ENCODE data around the gene ENHO. TPM values are rescaled to one million over a fixed set of nuclear protein-coding genes. Genes with fewer than 3 reads are reported as not detected.

The ENHO gene
- polyA plus RNA-seq, 3 donors = 2.3 to 3.2 (median 2.7) TPM

- DNase-seq = no peak
Observed at GRCh38 chr9:34568133-34568532, 45.3 kb upstream of the ENHO start.

GRCh38 chr9:34566972-34567371, 44.2 kb upstream of the ENHO start:
- Mint-ChIP-seq H3K27me3 (ENCODE audit: low read depth in 3 of 3) (peaks cover 18 to 23% (median 22%) of the 10 kb centered on the region in 3 donors), H3K36me3 (no peaks in the 10 kb centered on the region), H3K27ac (no peak overlapping the region), H3K9me3 (peaks cover 0 to 8% (median 3%) of the 10 kb centered on the region in 7 donors), H3K4me3 (no peak overlapping the region), H3K4me1 (no peaks in the 10 kb centered on the region)
- TF ChIP-seq CTCF (IDR thresholded peaks at IDR 0.05) = no peak
- DNase-seq = no peak
- Histone ChIP-seq H3K36me3 (replicated peaks in 1 of 2; ENCODE audit: control insufficient read depth in 1 of 2, insufficient read depth in 2 of 2, low read length in 2 of 2) (no peaks in the 10 kb centered on the region), H3K4me3 (replicated peaks in 1 of 3; ENCODE audit: low read depth in 2 of 3, low read length in 3 of 3) (no peak overlapping the region), H3K27me3 (ENCODE audit: control insufficient read depth in 2 of 2, insufficient read depth in 2 of 2, low read length in 2 of 2) (peaks cover 0 to 2% of the 10 kb centered on the region in 2 donors), H3K79me2 (ENCODE audit: insufficient read depth, low read length) (no peaks in the 10 kb centered on the region), H4K20me1 (ENCODE audit: insufficient read depth, low read length) (no peaks in the 10 kb centered on the region), H3K9me3 (replicated peaks in 1 of 2; ENCODE audit: control insufficient read depth in 1 of 2, insufficient read depth in 1 of 2, low read length in 2 of 2) (peaks cover 0 to 6% of the 10 kb centered on the region in 2 donors), H2AFZ (ENCODE audit: insufficient read depth, low read depth, low read length, poor library complexity, severe bottlenecking) (no peak overlapping the region), H3K4me2 (replicated peaks; ENCODE audit: extremely low read depth, low read length, poor library complexity, severe bottlenecking) (no peak overlapping the region), H3K27ac (ENCODE audit: low read depth in 1 of 2, low read length in 2 of 2) (no peak overlapping the region), H3K9ac (ENCODE audit: insufficient read depth, low read length, poor library complexity, severe bottlenecking) (no peak overlapping the region), H3K4me1 (ENCODE audit: control insufficient read depth in 1 of 2, insufficient read depth in 2 of 2, low read length in 2 of 2) (no peaks in the 10 kb centered on the region)
- intact Hi-C loops (cut with micrococcal nuclease) = no loop called here
- 88% methylated on average over 2 of the region's 6 CpGs for WGBS (ENCODE audit: insufficient coverage)

More at GRCh38 chr9:34568133-34568532, 45.3 kb upstream of the ENHO start:
- Histone ChIP-seq H3K79me2 (ENCODE audit: insufficient read depth, low read length) (no peaks in the 10 kb centered on the region), H4K20me1 (ENCODE audit: insufficient read depth, low read length) (no peaks in the 10 kb centered on the region), H3K36me3 (replicated peaks in 1 of 2; ENCODE audit: control insufficient read depth in 1 of 2, insufficient read depth in 2 of 2, low read length in 2 of 2) (no peaks in the 10 kb centered on the region), H3K9me3 (replicated peaks in 1 of 2; ENCODE audit: control insufficient read depth in 1 of 2, insufficient read depth in 1 of 2, low read length in 2 of 2) (no peaks in the 10 kb centered on the region), H3K27me3 (ENCODE audit: control insufficient read depth in 2 of 2, insufficient read depth in 2 of 2, low read length in 2 of 2) (no peaks in the 10 kb centered on the region), H3K4me3 (replicated peaks in 1 of 3; ENCODE audit: low read depth in 2 of 3, low read length in 3 of 3) (no peak overlapping the region), H2AFZ (ENCODE audit: insufficient read depth, low read depth, low read length, poor library complexity, severe bottlenecking) (no peak overlapping the region), H3K4me1 (ENCODE audit: control insufficient read depth in 1 of 2, insufficient read depth in 2 of 2, low read length in 2 of 2) (no peaks in the 10 kb centered on the region), H3K4me2 (replicated peaks; ENCODE audit: extremely low read depth, low read length, poor library complexity, severe bottlenecking) (no peak overlapping the region), H3K27ac (ENCODE audit: low read depth in 1 of 2, low read length in 2 of 2) (no peak overlapping the region), H3K9ac (ENCODE audit: insufficient read depth, low read length, poor library complexity, severe bottlenecking) (no peak overlapping the region)
- H3K36me3 Mint-ChIP-seq = no peaks in the 10 kb centered on the region
- WGBS (ENCODE audit: insufficient coverage) = 81% methylated on average over 3 of the region's 7 CpGs
- H3K4me1 Mint-ChIP-seq = no peaks in the 10 kb centered on the region
- intact Hi-C loops (cut with micrococcal nuclease) = no loop called here
- H3K27ac Mint-ChIP-seq = no peak overlapping the region
- H3K9me3 Mint-ChIP-seq = peaks cover 0 to 2% (median 0%) of the 10 kb centered on the region in 7 donors
- peaks cover 17 to 21% (median 18%) of the 10 kb centered on the region in 3 donors for H3K27me3 Mint-ChIP-seq (ENCODE audit: low read depth in 3 of 3)
- no peak overlapping the region for H3K4me3 Mint-ChIP-seq
- no peak for TF ChIP-seq CTCF (IDR thresholded peaks at IDR 0.05)

Data from CD14-positive monocyte (primary cell).